ENCODE data around the gene VSIG10L.

VSIG10L gene

GRCh38 chr19:51368366-51369282 lies 26.7 kb upstream of the VSIG10L start, which contains the start of gene CLDND2:
TSS of gene CLDND2 (minus strand) at chr19:51369003. CDS start at chr19:51368577, 426 bp downstream.
- Mint-ChIP-seq H3K27me3 (no peaks in the 10 kb centered on the region), H3K36me3 (no peaks in the 10 kb centered on the region), H3K27ac (peak within 1 kb of the TSS; percentile 89), H3K4me3 (peak within 1 kb of the TSS; percentile 94), H3K4me1 (peaks cover 65% of the 10 kb centered on the region), H3K9me3 (no peaks in the 10 kb centered on the region)
- ATAC-seq: no peak

DNA sequence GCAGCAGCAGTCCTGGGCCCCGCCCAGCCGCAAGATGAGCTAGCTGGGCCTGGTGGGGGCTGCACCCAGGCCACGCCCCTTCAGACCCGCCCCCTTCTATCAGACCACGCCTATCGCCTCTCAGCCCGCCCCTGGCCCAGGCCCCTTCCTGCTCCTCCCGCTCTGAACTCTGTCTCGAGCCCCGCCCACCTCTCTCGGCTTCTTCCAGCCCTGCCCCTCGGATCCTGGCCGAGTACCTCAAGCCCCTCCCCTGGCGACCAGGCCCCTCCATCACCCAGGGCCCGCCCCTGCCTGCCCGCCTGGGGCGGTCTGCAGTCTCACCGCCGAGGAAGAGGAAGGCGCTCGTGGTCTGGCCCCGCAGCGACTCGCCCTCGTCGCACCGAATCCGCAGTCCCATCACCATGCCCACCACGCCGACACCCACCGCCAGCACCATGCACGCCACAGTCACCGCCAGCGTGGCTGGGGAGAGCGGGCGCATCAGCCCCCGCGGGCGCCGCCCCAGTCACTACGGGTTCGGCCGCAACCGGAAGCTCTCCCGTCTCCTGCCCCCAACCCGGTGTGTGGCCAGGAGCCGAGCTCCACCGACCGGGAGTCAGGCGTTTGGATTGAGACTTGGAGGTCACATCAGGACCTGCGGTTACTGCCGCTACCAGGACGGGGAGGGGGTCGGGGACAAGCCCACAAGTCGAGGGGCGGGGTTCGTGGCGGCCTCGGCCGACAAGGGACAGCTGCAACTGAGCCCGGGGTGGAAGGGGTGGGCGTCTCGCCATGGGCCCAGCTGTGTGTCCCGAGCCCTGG lies 25.8 kb upstream of the VSIG10L start:
- Mint-ChIP-seq H3K27ac (peak overlapping the region; percentile 89), H3K36me3 (no peaks in the 10 kb centered on the region), H3K4me3 (peak overlapping the region; percentile 94), H3K9me3 (no peaks in the 10 kb centered on the region), H3K27me3 (no peaks in the 10 kb centered on the region), H3K4me1 (peaks cover 68% of the 10 kb centered on the region)
- ATAC-seq: peak; percentile 92

DNA sequence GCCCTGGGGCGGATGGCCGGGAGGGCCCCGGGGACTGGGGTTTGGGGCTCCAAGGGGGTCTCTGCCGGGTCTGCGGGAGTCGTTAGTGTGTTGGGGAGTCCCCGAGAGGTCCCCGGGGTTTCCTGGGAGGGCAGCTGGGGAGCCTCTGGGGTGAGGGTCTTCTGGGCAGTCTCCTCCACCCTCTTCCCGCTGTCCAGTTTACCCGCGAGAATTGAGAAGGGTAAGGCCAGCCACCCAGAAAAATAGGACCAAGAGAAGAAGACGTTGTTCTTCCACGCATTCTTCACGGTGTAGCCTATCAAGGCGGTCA lies 25.3 kb upstream of the VSIG10L start:
- no peaks in the 10 kb centered on the region for H3K36me3 Mint-ChIP-seq
- H3K4me1 Mint-ChIP-seq: peaks cover 67% of the 10 kb centered on the region
- peak overlapping the region; percentile 89 for H3K27ac Mint-ChIP-seq
- H3K27me3 Mint-ChIP-seq: no peaks in the 10 kb centered on the region
- peak; percentile 2 for ATAC-seq
- no peaks in the 10 kb centered on the region for H3K9me3 Mint-ChIP-seq
- H3K4me3 Mint-ChIP-seq: peak overlapping the region; percentile 94

GRCh38 chr19:51366389-51367254 lies 24.7 kb upstream of the VSIG10L start:
- no peaks in the 10 kb centered on the region for H3K9me3 Mint-ChIP-seq
- no peaks in the 10 kb centered on the region for H3K36me3 Mint-ChIP-seq
- H3K4me3 Mint-ChIP-seq: peak overlapping the region; percentile 94
- peak; percentile 78 for ATAC-seq
- H3K27me3 Mint-ChIP-seq: no peaks in the 10 kb centered on the region
- H3K4me1 Mint-ChIP-seq: peaks cover 61% of the 10 kb centered on the region
- peak overlapping the region; percentile 89 for H3K27ac Mint-ChIP-seq

- Mint-ChIP-seq H3K4me3 (peak within 1 kb of the TSS; percentile 94), H3K4me1 (peaks cover 57% of the 10 kb centered on the region), H3K9me3 (no peaks in the 10 kb centered on the region), H3K27me3 (no peaks in the 10 kb centered on the region), H3K27ac (peak within 1 kb of the TSS; percentile 89), H3K36me3 (no peaks in the 10 kb centered on the region)
- no peak for ATAC-seq
These were observed 24.0 kb upstream of the VSIG10L start, which contains the start of gene ETFB for GRCh38 chr19:51365965-51366388. TSS of gene ETFB (minus strand) at chr19:51366388. CDS start at chr19:51366326, 62 bp downstream.

- Mint-ChIP-seq H3K4me3 (peak overlapping the region; percentile 94), H3K27ac (peak overlapping the region; percentile 89), H3K4me1 (peaks cover 55% of the 10 kb centered on the region), H3K27me3 (no peaks in the 10 kb centered on the region), H3K9me3 (no peaks in the 10 kb centered on the region), H3K36me3 (no peaks in the 10 kb centered on the region)
- ATAC-seq: no peak
These were observed 23.4 kb upstream of the VSIG10L start for GRCh38 chr19:51365211-51365964.

DNA sequence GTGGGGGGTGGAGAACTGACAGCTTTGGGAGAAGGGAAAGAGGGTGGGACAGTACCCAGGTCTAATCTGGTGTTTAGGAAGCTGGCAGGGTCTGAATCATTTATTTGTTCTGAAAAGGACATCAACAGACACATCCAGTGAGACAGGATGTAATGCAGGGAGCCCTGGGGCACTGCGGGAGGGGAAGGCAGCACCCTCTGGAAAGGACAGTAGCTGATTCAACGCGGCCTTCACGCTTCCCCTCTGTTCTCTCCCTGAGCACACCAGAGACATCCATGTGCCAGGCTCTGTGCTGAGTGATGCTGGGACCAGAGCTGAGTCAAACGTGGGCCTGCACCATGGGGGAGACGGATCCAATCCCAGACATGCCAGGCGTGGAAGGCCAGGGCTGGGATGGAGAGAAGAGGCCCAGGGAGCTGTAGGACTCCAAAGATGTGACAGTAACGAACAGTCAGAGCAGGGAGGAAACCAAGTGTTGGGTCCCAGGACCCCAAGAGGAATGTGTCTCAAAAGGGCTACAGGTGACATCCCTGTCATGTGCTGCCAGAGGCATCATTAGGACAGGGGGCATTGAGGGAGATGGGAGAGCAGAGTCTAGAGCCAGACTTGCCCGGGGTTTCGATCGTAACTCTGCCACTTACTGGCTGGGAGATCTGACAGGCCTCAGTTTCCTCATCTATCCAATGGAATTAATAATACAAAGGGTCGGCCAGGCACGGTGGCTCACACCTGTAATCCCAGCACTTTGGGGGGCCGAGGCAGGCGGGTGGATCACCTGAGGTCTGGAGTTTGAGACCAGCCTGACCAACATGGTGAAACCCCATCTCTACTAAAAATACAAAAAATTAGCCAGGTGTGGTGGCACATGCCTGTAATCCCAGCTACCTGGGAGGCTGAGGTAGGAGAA lies 22.5 kb upstream of the VSIG10L start:
- Mint-ChIP-seq H3K36me3 (no peaks in the 10 kb centered on the region), H3K4me1 (peaks cover 52% of the 10 kb centered on the region)

GRCh38 chr19:51361239-51361638 lies 19.3 kb upstream of the VSIG10L start:
- Mint-ChIP-seq H3K4me1 (peaks cover 39% of the 10 kb centered on the region), H3K4me3 (no peak overlapping the region), H3K9me3 (no peaks in the 10 kb centered on the region), H3K36me3 (peaks cover 15% of the 10 kb centered on the region), H3K27ac (no peak overlapping the region), H3K27me3 (no peaks in the 10 kb centered on the region)
- ATAC-seq: no peak

More for the DNA sequence above, 22.5 kb upstream of the VSIG10L start:
- H3K9me3 Mint-ChIP-seq: no peaks in the 10 kb centered on the region
- no peaks in the 10 kb centered on the region for H3K27me3 Mint-ChIP-seq
- peak overlapping the region; percentile 8 for H3K4me3 Mint-ChIP-seq
- H3K27ac Mint-ChIP-seq: peak overlapping the region; percentile 80
- ATAC-seq: no peak

DNA sequence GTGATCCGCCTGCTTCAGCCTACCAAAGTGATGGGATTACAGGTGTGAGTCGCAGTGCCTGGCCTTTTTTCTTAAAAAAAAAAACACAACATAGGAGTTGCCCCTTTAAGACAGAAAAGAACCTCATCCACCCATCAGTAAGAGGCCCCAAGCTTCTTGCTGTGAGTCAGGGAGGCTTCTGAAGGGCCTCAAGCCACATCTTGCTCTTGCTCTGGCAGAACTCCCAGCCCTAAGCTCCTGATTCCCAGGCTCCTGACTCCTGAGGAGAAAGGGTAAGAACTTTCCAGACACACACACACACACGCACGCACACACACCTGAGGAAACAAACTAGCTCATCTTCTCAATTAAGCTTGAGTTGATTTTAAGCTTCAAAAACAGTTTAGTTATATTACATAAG lies 17.4 kb upstream of the VSIG10L start:
- no peak for ATAC-seq
- no peak overlapping the region for H3K4me3 Mint-ChIP-seq
- peaks cover 17% of the 10 kb centered on the region for H3K36me3 Mint-ChIP-seq
- peaks cover 27% of the 10 kb centered on the region for H3K4me1 Mint-ChIP-seq
- H3K27ac Mint-ChIP-seq: no peak overlapping the region
- no peaks in the 10 kb centered on the region for H3K9me3 Mint-ChIP-seq
- H3K27me3 Mint-ChIP-seq: no peaks in the 10 kb centered on the region

DNA sequence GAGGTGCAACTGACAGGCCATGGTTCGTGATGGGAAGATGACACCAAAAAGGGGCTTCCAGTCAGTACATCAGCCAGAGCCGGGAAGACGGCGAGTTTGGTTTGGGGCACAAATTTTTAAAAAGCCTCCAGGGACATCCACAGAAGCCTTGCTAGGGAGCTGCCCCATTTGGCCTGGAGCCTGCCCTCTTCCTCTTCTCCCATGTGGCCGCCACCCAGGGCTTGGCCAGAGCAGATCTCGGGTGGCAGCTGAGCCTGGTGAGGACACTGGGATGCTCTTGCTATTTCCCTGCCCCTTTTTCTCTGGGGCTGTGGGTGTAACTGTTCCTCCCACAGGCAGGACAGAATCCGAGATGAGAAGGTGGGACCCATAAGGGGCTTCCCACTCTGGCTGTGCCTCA lies 16.0 kb upstream of the VSIG10L start:
- Mint-ChIP-seq H3K4me1 (peaks cover 13% of the 10 kb centered on the region), H3K4me3 (no peak overlapping the region), H3K27ac (no peak overlapping the region), H3K9me3 (no peaks in the 10 kb centered on the region), H3K27me3 (no peaks in the 10 kb centered on the region), H3K36me3 (peaks cover 22% of the 10 kb centered on the region)
- no peak for ATAC-seq

DNA sequence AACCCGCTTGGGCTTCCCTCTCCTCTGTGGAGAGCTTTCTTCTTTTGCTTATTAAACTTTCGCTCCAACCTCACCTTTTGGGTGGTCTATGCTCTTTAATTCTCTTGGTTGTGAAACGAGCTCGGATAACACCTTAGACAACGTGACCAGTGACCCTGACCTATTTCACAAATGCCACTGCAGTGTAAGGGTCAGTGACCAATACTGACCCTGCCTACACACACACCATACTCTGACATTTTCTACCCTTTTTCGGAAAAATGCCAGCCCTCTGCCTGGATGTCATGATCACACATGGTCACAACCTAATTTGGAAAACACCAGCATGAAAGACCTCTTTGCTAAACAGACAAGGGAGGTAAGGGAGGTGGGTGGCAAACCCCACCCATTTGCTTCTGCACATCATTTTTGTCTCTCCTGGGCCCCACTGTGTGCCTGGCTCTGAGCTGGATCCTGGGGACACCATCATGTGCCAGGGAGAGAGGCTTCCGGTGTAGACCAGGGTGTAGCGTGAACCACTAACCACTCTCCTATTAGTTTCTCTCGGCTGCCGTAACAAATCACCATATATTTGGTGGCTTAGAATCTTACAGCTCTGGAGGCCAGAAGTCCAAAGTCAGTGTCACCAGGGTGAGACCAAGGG lies 14.3 kb upstream of the VSIG10L start:
- Mint-ChIP-seq H3K36me3 (peaks cover 37% of the 10 kb centered on the region), H3K9me3 (no peaks in the 10 kb centered on the region), H3K4me3 (no peak overlapping the region), H3K27ac (no peak overlapping the region), H3K4me1 (peaks cover 7% of the 10 kb centered on the region), H3K27me3 (no peaks in the 10 kb centered on the region)
- no peak for ATAC-seq

DNA sequence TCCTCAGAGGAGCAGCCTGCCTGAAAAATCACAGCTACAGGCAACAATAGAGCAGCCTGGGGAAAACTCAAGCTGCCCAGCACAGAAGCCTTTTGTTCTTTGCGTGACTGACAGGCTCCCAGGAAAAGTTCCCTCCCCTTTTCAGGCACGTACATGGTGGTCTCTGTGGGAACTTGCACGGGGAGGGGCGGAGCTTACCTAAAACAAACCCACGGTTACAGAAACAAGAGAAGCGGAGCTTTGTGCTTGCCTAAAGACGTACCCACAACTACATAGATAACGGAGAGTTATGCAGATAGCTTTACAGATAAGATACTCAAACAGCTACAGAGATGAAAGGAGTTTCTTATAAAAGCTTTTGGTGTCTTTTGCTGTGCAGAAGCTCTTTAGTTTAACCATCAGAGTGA lies 12.8 kb upstream of the VSIG10L start:
- no peaks in the 10 kb centered on the region for H3K4me1 Mint-ChIP-seq
- no peak overlapping the region for H3K27ac Mint-ChIP-seq
- no peaks in the 10 kb centered on the region for H3K9me3 Mint-ChIP-seq
- peaks cover 51% of the 10 kb centered on the region for H3K36me3 Mint-ChIP-seq
- no peak overlapping the region for H3K4me3 Mint-ChIP-seq
- ATAC-seq: no peak
- no peaks in the 10 kb centered on the region for H3K27me3 Mint-ChIP-seq

DNA sequence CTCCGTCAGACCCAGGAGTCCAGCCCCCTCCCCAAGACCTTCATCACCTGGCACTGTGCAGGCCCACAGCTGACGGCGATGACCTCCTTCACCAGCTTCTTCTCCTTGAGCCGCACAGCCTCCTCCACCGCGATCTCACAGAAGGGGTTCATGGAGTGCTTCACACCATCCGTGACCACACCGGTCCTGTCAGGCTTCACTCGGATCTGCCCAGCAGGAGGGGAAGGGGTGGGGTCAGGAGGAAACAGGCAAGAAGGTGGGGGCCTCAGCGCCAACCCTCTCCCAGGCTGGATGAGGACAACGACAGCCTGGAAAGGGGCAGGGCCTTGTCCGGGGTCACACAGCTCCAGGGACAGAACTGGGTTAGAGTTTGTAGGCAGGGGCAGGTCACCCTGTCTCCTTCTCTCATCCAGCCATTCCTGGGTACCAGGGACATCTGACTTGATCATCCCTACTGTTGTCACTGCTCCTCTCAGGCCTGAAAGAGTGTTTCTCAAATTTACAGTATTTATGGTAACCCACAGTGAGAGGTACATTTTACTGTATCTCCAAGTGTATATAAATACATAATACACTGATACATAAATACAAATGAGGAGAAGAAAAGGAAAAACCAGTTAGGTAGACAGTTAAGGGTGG lies 12.3 kb upstream of the VSIG10L start:
- H3K27me3 Mint-ChIP-seq: no peaks in the 10 kb centered on the region
- no peaks in the 10 kb centered on the region for H3K9me3 Mint-ChIP-seq
- no peak overlapping the region for H3K4me3 Mint-ChIP-seq
- H3K27ac Mint-ChIP-seq: peak overlapping the region; percentile 24
- H3K4me1 Mint-ChIP-seq: no peaks in the 10 kb centered on the region
- no peak for ATAC-seq
- peaks cover 54% of the 10 kb centered on the region for H3K36me3 Mint-ChIP-seq
